SW480 (cell line): ENCODE measurements around the gene ZMYND11.
A peak's percentile ranks its signal among the peaks of the same experiment; 100 is the strongest.
"Not testable (repeated sequence)": the region's sequence is repeated elsewhere in the genome, so short reads cannot be mapped to it uniquely, and the experiment has no call there.

Experiments
- DNase-seq: peaks from one replicate; pipeline ENCODE4 v3.0.0-alpha.2; 2016; ENCODE audit warnings: low spot score

ZMYND11 gene

DNA sequence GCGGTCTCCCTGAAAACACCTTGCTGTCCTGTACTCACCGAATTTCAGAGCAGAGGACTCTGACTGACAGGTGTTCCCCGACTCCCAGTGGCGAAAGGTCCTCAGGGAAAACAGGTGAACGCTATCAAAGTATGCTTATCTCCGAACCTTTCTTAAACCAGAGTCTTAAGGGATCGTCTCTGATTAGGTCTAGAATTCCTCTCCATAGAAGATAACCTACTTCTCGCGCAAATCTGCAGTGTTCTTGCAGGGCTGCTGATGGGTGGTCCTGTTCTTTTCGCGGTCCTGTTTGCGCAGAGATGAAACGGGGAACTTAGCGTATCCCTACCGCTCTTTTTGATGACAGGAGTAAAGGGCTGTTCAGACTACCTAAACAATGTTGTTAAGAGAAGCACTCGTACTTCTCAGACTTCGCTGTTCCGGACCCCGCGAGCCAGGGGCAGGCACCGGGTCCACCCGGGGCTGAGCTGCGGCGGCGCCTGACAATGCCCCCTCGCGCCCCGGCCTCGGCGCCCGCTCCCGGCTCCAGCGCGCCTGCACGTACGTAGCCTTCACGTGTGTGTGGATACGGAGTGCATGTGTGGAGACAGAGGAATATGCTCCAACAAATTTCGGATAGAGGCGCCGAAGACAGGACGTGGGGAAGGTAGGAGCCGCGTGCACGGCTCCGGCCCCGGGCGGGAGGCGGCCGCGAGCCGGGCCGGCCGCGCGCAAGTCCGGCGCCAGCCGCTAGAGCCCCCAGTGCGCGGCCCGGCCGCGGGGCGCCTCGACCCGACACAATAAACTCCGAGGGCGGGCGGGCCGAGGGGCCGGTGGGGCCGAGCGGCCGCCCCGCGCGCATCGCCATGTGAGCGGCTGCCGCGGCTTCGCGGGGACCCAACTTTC is 766 bp upstream of the ZMYND11 start:
- DNase-seq, result no peak

GRCh38 chr10:135601-136464 is 578 bp downstream of the ZMYND11 start:
- DNase-seq, result no peak

- no peak for DNase-seq
Measured at GRCh38 chr10:136465-136762, 1.2 kb downstream of the ZMYND11 start.

DNA sequence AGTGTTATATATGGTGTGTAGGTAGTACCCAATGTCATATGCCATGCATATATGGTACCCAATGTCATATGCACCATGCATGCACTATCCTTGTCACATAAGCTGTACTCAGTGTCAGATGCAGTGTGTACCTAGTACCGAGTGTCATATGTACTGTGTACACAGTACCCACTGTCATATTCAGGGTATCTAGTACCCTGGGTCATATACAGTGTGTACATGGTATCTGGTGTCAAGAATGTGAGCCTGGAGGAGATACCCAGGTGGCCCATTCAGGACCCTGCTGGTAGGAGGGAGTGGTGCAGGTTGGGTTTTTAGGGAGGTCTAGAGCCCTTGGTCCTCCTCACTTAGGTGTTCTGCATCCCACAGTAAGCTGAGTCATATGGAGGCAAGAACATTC is 1.8 kb downstream of the ZMYND11 start:
- DNase-seq, result no peak

DNA sequence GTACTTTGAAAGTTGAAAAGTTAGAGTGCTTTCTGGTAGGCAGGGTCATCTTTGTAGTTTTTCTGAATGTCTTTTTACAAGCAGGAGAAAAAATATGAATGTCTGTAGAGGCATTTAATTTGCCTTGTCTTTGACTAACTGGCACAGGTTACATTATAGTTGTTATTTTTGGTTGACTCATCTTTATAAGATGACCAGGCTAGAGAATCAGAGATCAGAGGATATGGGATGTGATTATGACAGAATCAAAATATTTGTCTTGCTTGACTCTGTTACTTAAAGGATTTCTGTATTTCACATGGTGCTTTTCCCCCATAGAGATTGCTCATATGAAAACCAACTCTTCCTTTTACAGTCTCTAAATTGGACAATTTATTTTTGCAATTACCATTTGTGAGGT is 2.4 kb downstream of the ZMYND11 start:
- no peak for DNase-seq

DNA sequence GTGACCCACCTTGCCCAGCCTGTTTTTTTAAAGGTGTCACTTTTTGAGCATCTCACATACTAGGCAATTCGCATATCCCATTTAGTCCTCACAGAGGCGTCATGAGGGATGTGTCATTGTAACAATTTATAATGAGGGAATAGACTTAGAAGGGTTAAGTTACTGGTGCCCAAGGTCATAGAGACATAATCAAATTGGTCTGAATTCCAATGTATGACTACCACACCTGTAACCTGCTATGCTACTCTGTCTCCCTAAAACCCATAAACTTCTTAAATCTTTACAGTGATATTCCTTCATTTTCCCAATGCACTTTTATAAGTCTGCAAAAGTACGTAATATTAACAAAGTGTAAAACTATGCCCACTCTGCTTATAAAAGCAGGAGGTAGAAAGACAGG is 7.1 kb downstream of the ZMYND11 start:
- DNase-seq, result no peak

DNA sequence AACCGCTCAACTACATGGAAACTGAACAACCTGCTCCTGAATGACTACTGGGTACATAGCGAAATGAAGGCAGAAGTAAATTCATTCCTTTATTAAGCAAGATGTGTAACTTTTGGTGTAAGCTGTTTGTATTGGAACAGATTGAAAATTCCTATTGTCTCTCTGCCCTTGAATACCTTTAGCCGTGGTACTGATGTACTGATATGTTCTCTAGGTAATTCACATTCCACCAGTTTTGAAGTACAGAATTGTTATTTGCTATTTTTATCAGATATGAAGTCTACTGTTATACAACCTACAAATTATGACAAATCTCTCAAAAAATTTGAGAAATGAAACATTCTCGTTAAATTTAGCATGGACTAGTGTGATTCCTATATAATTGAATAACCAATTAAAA is 17.7 kb downstream of the ZMYND11 start:
- DNase-seq, result no peak

GRCh38 chr10:154348-154747 is 19.1 kb downstream of the ZMYND11 start:
- no peak for DNase-seq

GRCh38 chr10:167383-167782 is 32.1 kb downstream of the ZMYND11 start:
- DNase-seq, result no peak

- DNase-seq, result no peak
Measured at GRCh38 chr10:173741-174140, 38.5 kb downstream of the ZMYND11 start.

- DNase-seq, result no peak
Measured at GRCh38 chr10:176677-177076, 41.4 kb downstream of the ZMYND11 start.

DNA sequence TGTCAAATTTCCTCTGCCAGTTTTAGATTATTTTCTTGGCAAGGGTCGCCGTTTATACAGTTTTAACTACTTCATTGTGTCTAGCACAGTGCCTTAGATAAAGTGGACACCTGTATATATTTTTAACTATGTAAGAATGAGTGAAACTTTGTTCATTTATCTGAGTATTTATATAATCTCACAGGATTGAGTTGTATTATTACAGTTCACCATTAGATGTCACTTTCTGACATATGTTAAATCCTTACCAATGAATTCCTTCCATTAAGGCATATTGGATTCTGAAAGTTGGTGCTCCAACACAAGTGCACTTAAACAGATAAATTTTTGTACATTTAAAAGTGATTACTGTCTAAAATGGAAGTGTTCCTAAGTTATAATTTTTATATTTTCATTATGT is 43.0 kb downstream of the ZMYND11 start:
- peak; percentile 0 for DNase-seq

DNA sequence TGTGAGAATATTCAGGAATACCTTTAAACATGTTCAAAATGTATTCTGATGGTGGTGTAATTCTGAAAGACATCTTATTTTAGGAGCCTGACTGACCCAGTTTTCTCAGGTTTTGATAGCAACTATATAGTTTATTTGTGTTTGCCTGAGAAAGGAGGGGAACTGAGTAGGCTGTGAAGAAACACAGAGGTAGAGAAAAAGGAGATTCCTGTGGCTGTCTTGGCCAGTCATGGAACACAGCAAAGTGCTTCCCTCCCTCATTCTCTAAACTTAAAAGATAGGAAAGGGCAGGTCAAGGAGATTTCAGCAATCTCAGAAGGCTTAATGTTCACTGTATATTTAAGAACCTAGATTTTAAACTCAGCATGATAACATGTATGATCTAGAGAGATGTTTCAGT is 43.5 kb downstream of the ZMYND11 start:
- no peak for DNase-seq

DNA sequence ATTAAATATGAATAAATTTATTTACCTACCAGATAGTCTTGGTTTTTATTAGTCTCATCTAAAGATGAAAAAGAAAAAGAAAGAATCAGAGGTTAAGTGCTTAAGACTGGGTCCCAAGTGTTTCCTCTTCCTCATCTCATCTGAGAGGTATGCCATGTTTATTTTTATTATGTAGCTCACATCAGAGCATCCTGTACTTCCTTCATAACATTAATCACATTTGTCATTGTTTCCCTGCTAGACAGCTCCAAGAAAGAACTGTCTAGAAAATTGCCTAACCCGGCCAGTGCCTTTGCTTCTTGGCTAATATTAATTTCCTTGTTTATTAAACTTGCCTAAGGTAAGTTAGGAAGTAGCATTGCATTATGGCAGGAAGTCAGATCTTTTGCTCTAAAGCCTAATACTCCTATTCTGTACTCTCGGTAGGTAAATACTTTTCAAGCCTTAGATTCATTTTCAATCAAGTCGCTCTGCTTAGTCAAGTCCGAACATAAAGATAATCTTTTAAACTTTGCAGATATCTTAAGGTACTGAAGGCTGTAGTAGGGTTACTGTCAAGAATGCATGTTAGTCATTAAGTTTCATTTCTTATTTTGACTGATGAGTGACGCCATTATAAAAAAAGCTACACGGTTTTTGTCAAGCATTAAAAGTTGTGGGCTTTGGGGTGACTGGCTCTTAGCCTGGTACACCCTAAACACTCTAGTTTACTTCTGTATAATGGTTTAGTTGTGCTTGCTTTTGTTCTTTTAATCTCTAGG is 47.4 kb downstream of the ZMYND11 start:
- no peak for DNase-seq

GRCh38 chr10:184174-184573 is 48.9 kb downstream of the ZMYND11 start:
- DNase-seq, result no peak

- no peak for DNase-seq
Measured at GRCh38 chr10:184911-185310, 49.7 kb downstream of the ZMYND11 start.

DNA sequence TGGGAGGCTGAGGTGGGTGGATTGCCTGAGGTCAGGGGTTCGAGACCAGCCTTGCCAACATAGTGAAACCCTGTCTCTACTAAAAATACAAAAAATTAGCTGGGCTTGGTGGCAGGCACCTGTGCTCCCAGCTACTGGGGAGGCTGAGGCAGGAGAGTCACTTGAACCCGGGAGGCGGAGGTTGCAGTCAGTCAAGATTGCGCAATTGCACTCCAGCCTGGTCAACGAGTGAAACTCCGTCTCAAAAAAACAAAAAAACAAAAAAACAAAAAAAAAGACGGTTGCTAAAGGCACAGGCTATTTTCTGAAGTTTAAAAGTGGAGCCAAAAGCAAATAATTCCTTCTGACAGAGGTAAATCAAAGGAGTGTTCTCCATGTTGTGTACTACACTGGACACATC is 50.3 kb downstream of the ZMYND11 start:
- DNase-seq, result not testable (repeated sequence)

GRCh38 chr10:186911-187310 is 51.7 kb downstream of the ZMYND11 start:
- no peak for DNase-seq

GRCh38 chr10:188546-188945 is 53.3 kb downstream of the ZMYND11 start:
- no peak for DNase-seq

DNA sequence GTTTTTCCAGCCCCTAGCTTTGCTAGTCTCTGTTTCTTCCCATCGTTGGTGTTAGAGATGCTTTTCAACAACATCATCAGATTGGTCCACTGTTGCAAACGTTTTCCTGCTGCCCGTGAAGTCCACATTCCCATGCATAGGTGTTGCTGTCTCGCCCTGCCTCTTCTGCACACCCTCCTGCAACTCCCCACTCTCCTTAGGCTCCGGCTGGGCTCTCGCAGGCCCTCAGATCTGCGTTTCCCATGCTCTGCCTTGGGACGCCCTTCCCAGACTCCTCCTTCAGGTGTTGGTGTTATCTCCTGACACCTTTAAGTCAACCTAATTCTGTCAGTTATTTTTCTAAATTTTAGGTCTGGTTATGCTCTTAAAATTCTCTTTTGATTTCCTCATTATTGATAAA is 55.0 kb downstream of the ZMYND11 start:
- DNase-seq, result no peak

GRCh38 chr10:191703-192518 is 56.7 kb downstream of the ZMYND11 start:
- DNase-seq, result no peak

GRCh38 chr10:194281-194680 is 59.0 kb downstream of the ZMYND11 start:
- no peak for DNase-seq
